Subcutaneous abdominal adipose tissue (tissue), 5 donors: Measurements from ENCODE around the gene PTPN3.
"Not testable (repeated sequence)": the region's sequence is repeated elsewhere in the genome, so short reads cannot be mapped to it uniquely, and the experiment has no call there.

Experiments
- H3K27ac ChIP-seq: one replicate; pipeline ENCODE4 v1.7.0; 2013; ENCODE audit warnings: low read depth, mild to moderate bottlenecking, inconsistent platforms, low read length, moderate library complexity
- H3K27me3 ChIP-seq, 5 donors: one replicate each; pipeline ENCODE4 v1.7.0; 2013; ENCODE audit warnings: low read length in 5 of 5, inconsistent platforms in 1 of 5; ENCODE audit not compliant: control insufficient read depth in 5 of 5, insufficient read depth in 4 of 5
- H3K36me3 ChIP-seq, 5 donors: one replicate each; pipeline ENCODE4 v1.7.0; 2013; ENCODE audit warnings: low read length in 5 of 5; ENCODE audit not compliant: control insufficient read depth in 5 of 5, insufficient read depth in 5 of 5
- H3K4me1 ChIP-seq, 5 donors: one replicate each; pipeline ENCODE4 v1.7.0; 2013; ENCODE audit warnings: low read length in 5 of 5, mild to moderate bottlenecking in 3 of 5, moderate library complexity in 1 of 5; ENCODE audit not compliant: control insufficient read depth in 5 of 5, insufficient read depth in 5 of 5
- H3K4me3 ChIP-seq, 5 donors: one replicate each; pipeline ENCODE4 v1.7.0; 2013; ENCODE audit warnings: low read length in 5 of 5, low read depth in 1 of 5
- H3K9ac ChIP-seq, 5 donors: one replicate each; pipeline ENCODE4 v1.7.0; 2013; ENCODE audit warnings: low read length in 5 of 5, mild to moderate bottlenecking in 4 of 5, moderate library complexity in 3 of 5
- H3K9me3 ChIP-seq, 5 donors: one replicate each; pipeline ENCODE4 v1.7.0; 2013; ENCODE audit warnings: low read length in 5 of 5; ENCODE audit not compliant: control insufficient read depth in 5 of 5
- donor health status: healthy.
- donor health status: healthy.
- donor health status: healthy.
- donor health status: healthy.
- donor health status: healthy.

PTPN3 gene

DNA sequence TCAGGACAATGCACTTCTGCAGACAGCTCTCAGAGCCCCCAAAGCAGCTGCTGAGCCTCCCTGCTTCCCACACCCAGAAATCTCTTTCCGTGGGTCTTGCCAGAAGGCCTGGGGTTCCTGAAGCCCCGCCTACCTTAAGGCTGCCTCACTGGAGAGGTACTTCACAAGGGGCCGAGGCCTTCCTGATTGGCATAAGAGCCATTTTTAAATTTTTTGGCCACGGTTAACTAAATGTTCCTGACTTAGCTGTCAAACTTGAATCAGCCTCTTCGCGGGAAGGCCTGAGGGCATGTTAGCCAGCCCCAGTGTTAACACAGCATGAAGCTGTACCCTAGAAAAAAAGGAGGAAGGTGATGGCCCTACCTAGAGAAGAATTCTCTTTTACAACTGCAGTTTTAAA, 156.5 kb downstream of the PTPN3 start:
- no peak overlapping the region for H3K27ac ChIP-seq

DNA sequence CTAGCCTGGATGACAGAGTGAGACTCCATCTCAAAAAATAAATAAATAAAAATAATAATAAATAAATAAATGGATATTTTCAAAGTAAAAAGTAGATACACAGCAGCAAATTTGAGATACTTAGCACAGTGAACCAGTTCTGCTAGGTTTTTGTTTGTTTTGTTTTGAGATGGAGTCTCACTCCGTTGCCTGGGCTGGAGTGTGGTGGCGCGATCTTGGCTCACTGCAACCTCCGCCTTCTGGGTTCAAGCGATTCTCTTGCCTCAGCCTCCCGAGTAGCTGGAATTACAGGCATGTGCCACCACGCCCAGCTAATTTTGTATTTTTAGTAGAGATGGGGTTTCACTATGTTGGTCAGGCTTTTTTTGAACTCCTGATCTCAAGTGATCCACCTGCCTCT, 157.1 kb downstream of the PTPN3 start:
- not testable (repeated sequence) for H3K4me1 ChIP-seq, H3K9me3 ChIP-seq, H3K27me3 ChIP-seq, H3K36me3 ChIP-seq, H3K4me3 ChIP-seq, H3K9ac ChIP-seq, H3K27ac ChIP-seq

More for the DNA sequence above, 156.5 kb downstream of the PTPN3 start:
- Histone ChIP-seq H3K36me3 (no peaks in the 10 kb centered on the region), H3K27me3 (peaks cover 0 to 5% (median 0%) of the 10 kb centered on the region in 5 donors), H3K4me3 (no peak overlapping the region), H3K4me1 (no peaks in the 10 kb centered on the region), H3K9ac (no peak overlapping the region), H3K9me3 (no peaks in the 10 kb centered on the region)

DNA sequence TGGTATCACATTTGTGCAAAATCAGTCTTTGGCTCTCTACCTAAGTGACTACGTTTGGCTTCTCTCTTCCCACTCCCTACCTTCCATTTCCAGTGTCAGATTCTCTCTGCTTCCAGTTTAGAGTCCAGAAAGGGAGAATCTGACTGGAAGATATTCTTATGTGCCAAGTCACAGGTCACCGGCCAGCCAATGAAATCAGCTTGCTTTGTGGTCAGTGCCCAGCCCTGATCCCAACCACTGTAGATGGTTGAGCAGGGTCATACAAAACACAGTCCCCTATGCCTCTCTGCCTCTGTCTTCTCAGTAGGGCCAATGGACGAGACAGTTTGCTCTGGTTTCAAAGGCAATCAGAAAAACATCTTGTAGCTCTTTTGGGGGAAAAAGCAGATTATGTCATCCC, 161.7 kb downstream of the PTPN3 start:
- no peaks in the 10 kb centered on the region for H3K27me3 ChIP-seq
- H3K9ac ChIP-seq: no peak overlapping the region
- H3K4me3 ChIP-seq: no peak overlapping the region
- no peaks in the 10 kb centered on the region for H3K36me3 ChIP-seq
- H3K4me1 ChIP-seq: peaks cover 0 to 11% (median 3%) of the 10 kb centered on the region in 5 donors
- no peaks in the 10 kb centered on the region for H3K9me3 ChIP-seq
- H3K27ac ChIP-seq: no peak overlapping the region

DNA sequence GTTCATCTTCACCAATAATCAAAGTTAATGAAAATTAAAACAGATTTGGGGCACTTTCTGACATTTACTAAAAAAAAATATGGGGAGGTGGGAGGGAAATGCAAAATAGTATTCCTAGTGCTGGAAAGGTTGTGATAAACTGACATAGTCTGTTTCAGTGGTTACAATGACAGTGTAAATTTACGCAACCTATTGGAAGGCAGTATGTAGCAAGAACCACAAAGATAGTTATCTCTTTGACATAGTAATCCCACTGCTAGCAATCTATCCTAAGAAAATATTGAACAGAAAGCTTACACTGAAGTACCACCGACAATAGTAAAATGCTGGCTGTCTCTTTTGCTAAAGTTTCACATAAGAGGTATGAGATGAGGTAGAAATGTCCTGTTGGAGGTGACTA, 162.2 kb downstream of the PTPN3 start:
- no peak overlapping the region for H3K4me3 ChIP-seq
- H3K27me3 ChIP-seq: no peaks in the 10 kb centered on the region

DNA sequence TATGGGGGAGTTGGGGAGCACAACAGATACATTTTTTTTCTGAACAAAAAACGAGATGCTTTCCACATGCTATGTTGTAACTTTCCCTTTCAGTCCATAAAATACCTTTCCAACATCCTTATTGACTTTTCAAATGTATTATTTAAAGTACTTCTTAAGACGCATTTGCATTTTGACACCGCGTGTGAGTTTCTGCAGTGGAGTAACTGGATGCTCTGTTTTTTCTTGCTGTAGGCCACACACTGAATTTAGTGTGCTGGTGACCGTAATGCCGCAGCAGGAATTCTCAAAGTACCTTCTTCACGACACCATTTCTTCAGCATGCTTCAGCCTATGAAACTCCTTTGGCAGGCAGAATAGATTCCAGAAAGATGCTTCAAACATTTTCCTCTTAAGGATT, 163.0 kb downstream of the PTPN3 start:
- H3K27ac ChIP-seq: no peak overlapping the region
- no peaks in the 10 kb centered on the region for H3K9me3 ChIP-seq
- H3K4me3 ChIP-seq: no peak overlapping the region
- H3K4me1 ChIP-seq: peaks cover 0 to 22% (median 5%) of the 10 kb centered on the region in 5 donors
- no peaks in the 10 kb centered on the region for H3K27me3 ChIP-seq
- no peaks in the 10 kb centered on the region for H3K36me3 ChIP-seq
- H3K9ac ChIP-seq: no peak overlapping the region

More for the DNA sequence above, 162.2 kb downstream of the PTPN3 start:
- Histone ChIP-seq H3K4me1 (peaks cover 0 to 16% (median 5%) of the 10 kb centered on the region in 5 donors), H3K27ac (no peak overlapping the region), H3K36me3 (no peaks in the 10 kb centered on the region), H3K9ac (no peak overlapping the region), H3K9me3 (no peaks in the 10 kb centered on the region)

DNA sequence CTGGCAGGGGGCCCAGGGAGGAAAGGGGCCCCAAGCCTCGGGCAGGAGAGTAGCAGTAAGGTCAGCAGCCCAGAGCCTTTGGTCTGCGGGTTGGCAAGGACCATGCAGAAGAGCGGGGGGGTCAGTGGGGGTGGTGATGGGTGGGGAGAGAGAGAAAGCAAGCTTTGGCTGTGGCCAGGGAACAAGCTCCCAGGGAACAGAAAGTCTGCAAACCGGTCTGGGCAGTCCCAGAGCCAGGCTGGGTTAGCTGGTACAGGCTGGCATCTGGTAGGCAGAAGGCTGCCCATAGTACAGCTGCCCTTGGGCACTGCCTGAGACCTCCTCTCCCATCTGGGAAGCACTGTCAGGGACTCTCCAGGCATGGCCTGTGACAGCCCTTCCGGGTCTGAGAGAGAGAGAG, 166.8 kb downstream of the PTPN3 start:
- Histone ChIP-seq H3K4me3 (no peak overlapping the region), H3K9me3 (no peaks in the 10 kb centered on the region), H3K4me1 (peaks cover 0 to 28% (median 10%) of the 10 kb centered on the region in 5 donors), H3K27me3 (no peaks in the 10 kb centered on the region), H3K9ac (no peak overlapping the region), H3K36me3 (no peaks in the 10 kb centered on the region), H3K27ac (no peak overlapping the region)

DNA sequence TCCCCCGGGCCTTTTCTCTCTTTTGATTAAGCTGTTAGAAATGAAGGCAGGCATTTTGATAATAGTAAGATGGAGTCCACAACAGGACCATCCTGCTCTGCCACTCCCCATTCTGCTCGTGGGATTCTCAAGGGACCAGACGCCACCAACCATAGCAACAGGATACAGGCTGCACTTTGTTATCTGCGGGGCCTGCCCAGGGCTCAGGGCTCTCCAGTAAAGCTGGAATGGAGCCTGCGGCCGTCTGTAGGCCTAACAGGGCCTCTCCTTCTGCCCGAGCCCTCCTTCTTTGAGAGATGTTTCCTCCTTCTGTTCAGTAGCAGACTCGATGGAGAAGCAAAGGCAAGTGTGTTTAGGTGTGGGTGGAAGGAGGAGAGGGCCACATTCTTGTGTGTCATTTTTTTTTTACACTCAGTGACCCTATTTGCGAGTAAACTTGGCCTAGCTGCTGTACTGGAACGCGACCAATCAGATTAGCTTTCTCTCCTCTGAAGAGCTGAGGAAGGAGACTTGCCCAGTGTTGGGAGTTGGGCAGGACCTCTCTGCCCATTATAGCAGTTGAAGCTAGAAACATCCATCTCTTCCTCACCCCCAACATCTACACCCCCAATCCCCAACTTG, 168.4 kb downstream of the PTPN3 start:
- Histone ChIP-seq H3K9ac (no peak overlapping the region), H3K36me3 (no peaks in the 10 kb centered on the region), H3K27me3 (no peaks in the 10 kb centered on the region), H3K4me1 (peaks cover 0 to 28% (median 10%) of the 10 kb centered on the region in 5 donors), H3K27ac (no peak overlapping the region), H3K9me3 (no peaks in the 10 kb centered on the region), H3K4me3 (no peak overlapping the region)

DNA sequence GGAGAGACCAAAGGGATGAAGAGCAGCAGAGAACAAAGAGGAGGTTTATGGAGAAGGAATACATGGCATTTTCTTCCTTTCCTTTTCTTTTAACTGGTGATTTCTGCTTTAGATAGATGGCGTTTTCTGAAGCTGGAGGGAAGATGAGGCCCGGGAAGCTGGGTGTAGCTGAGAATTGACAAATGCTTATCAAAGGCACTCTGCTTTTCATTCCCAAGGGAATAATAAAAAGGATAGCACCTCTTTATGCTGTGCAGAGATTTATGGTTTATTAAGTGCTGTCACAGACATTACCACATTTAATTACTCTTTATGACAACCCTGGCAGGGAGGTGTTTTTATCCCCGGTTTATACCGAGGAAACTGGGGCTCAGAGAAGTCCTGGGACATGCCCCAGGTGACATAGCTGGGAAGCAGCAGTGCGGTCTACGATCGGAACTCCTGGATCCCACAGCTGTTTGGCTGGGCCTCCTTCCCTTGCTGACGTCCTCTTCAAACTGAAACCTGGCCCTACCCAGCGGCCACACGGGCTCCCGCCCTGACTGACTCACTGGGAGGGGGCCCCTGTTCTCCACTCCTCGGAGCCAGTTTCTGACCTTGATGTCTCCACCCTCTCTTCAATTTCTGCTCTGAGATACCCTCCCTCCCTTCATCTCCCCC, 169.0 kb downstream of the PTPN3 start:
- no peak overlapping the region for H3K9ac ChIP-seq
- H3K27ac ChIP-seq: no peak overlapping the region
- H3K27me3 ChIP-seq: no peaks in the 10 kb centered on the region
- no peaks in the 10 kb centered on the region for H3K36me3 ChIP-seq
- no peak overlapping the region for H3K4me3 ChIP-seq
- H3K9me3 ChIP-seq: no peaks in the 10 kb centered on the region
- H3K4me1 ChIP-seq: peaks cover 0 to 28% (median 10%) of the 10 kb centered on the region in 5 donors
